IMR-90 (cell line): Measurements from ENCODE around the gene ARNT2. TPM values are rescaled to one million over a fixed set of nuclear protein-coding genes. Genes with fewer than 3 reads are reported as not detected.

Experiments used
- ATAC-seq: fragments of 200-7000 bp; cut with Tn5 transposase; 2 replicates; pipeline ENCODE4 v1.9.1; 2020; ENCODE audit warnings: low read depth, mild to moderate bottlenecking, moderate library complexity
- BruUV-seq: library from RNA; stranded (reverse); fragments of 400-500 nt; replicated peaks from 2 replicates; lab custom pipeline; 2021; lab: Mats Ljungman, UMichigan
- CTCF ChIA-PET: fragments of 300-600 bp; formaldehyde crosslinking; extraction: SDS; loops from one replicate; lab custom pipeline; 2021; ENCODE audit warnings: antibody characterized with exemption; lab: Yijun Ruan, JAX
- POLR2A ChIA-PET: fragments of 300-600 bp; sonication (Branson Sonifier 250); formaldehyde crosslinking; loops from one replicate; lab custom pipeline; 2022; ENCODE audit warnings: antibody characterized with exemption; ENCODE audit not compliant: unreplicated experiment; lab: Charles Lee
- DNase-seq: peaks from one replicate; pipeline ENCODE4 v3.0.0; 2013
- H2AFZ ChIP-seq: replicated peaks from 2 replicates; pipeline ENCODE3; 2013; ENCODE audit warnings: low read length, mild to moderate bottlenecking; ENCODE audit not compliant: poor library complexity
- H2AK5ac ChIP-seq: 2 replicates; pipeline ENCODE4 v1.6.1; 2013; ENCODE audit warnings: low read depth, low read length, inconsistent platforms
- H2AK9ac ChIP-seq: replicated peaks from 2 replicates; pipeline ENCODE3; 2013; ENCODE audit warnings: mild to moderate bottlenecking, low read depth, low read length, moderate library complexity; ENCODE audit not compliant: poor library complexity
- H2BK120ac ChIP-seq: 2 replicates; pipeline ENCODE4 v1.6.1; 2013; ENCODE audit warnings: low read depth, low read length, inconsistent platforms
- H2BK15ac ChIP-seq: 3 replicates; pipeline ENCODE4 v1.6.1; 2013; ENCODE audit warnings: low read depth, low read length, inconsistent platforms
- H2BK20ac ChIP-seq: 2 replicates; pipeline ENCODE4 v1.6.1; 2013; ENCODE audit warnings: low read depth, mild to moderate bottlenecking, inconsistent platforms, low read length, moderate library complexity
- H2BK5ac ChIP-seq: 2 replicates; pipeline ENCODE4 v1.6.1; 2013; ENCODE audit warnings: mild to moderate bottlenecking, low read depth, low read length, inconsistent platforms; ENCODE audit not compliant: poor library complexity, severe bottlenecking
- H3K14ac ChIP-seq: replicated peaks from 2 replicates; pipeline ENCODE4 v1.6.1; 2013; ENCODE audit warnings: low read depth, low read length, inconsistent platforms
- H3K18ac ChIP-seq: 2 replicates; pipeline ENCODE4 v1.6.1; 2013; ENCODE audit warnings: low read depth, low read length, control low read depth
- H3K23ac ChIP-seq: 2 replicates; pipeline ENCODE4 v1.6.1; 2013; ENCODE audit warnings: low read depth, low read length, inconsistent platforms
- H3K27ac ChIP-seq: 2 replicates; pipeline ENCODE4 v1.5.1; 2013; ENCODE audit warnings: mild to moderate bottlenecking, control low read depth, low read length; ENCODE audit not compliant: insufficient read depth
- H3K27me3 ChIP-seq: 2 replicates; pipeline ENCODE4 v1.6.1; 2013; ENCODE audit warnings: low read length; ENCODE audit not compliant: control insufficient read depth, insufficient read depth
- H3K36me3 ChIP-seq: 2 replicates; pipeline ENCODE4 v1.6.1; 2013; ENCODE audit warnings: low read length, mixed read lengths; ENCODE audit not compliant: control insufficient read depth, insufficient read depth
- H3K4ac ChIP-seq: 2 replicates; pipeline ENCODE4 v1.6.1; 2013; ENCODE audit warnings: low read depth, low read length, inconsistent platforms
- H3K4me1 ChIP-seq: 2 replicates; pipeline ENCODE4 v1.6.1; 2013; ENCODE audit warnings: low read length, mixed read lengths; ENCODE audit not compliant: control insufficient read depth, insufficient read depth
- H3K4me2 ChIP-seq: 2 replicates; pipeline ENCODE4 v1.6.1; 2013; ENCODE audit warnings: low read depth, mild to moderate bottlenecking, control low read depth, low read length, moderate library complexity
- H3K4me3 ChIP-seq: 2 replicates; pipeline ENCODE4 v1.5.1; 2013; ENCODE audit warnings: low read depth, mild to moderate bottlenecking, control low read depth, low read length, moderate library complexity; ENCODE audit not compliant: insufficient read depth
- H3K56ac ChIP-seq: 2 replicates; pipeline ENCODE4 v1.6.1; 2013; ENCODE audit warnings: low read length, inconsistent platforms; ENCODE audit not compliant: insufficient read depth; ENCODE audit errors: extremely low read depth
- H3K79me1 ChIP-seq, 2 experiments: 2 replicates each; pipeline ENCODE4 v1.6.1; 2013; ENCODE audit warnings: low read length in 2 of 2, inconsistent platforms in 1 of 2, low read depth in 1 of 2
- H3K9ac ChIP-seq: 2 replicates; pipeline ENCODE4 v1.6.1; 2013; ENCODE audit warnings: low read depth, low read length, control low read depth
- H3K9me1 ChIP-seq: 2 replicates; pipeline ENCODE4 v1.6.1; 2013; ENCODE audit warnings: low read length, inconsistent platforms; ENCODE audit not compliant: insufficient read depth
- H3K9me3 ChIP-seq: 2 replicates; pipeline ENCODE4 v1.6.1; 2013; ENCODE audit warnings: low read length; ENCODE audit not compliant: control insufficient read depth, insufficient read depth
- H4K20me1 ChIP-seq: 2 replicates; pipeline ENCODE4 v1.6.1; 2013; ENCODE audit warnings: low read length, inconsistent platforms; ENCODE audit not compliant: insufficient read depth
- H4K5ac ChIP-seq: 2 replicates; pipeline ENCODE4 v1.6.1; 2013; ENCODE audit warnings: mild to moderate bottlenecking, low read depth, low read length, control low read depth
- H4K8ac ChIP-seq, 2 experiments: 2 replicates each; pipeline ENCODE4 v1.6.1; 2013; ENCODE audit warnings: low read depth in 2 of 2, low read length in 2 of 2, control low read depth in 1 of 2, inconsistent platforms in 1 of 2
- H4K91ac ChIP-seq: 2 replicates; pipeline ENCODE4 v1.6.1; 2013; ENCODE audit warnings: low read depth, low read length, inconsistent platforms; ENCODE audit not compliant: insufficient read depth
- BHLHE40 ChIP-seq: fragments of 150-350 bp; IDR thresholded peaks from 2 replicates; pipeline ENCODE4 v1.6.1; 2016; ENCODE audit warnings: mild to moderate bottlenecking, low read depth, low read length
- CEBPB ChIP-seq: IDR thresholded peaks from 2 replicates; pipeline ENCODE4 v1.6.1; 2012; ENCODE audit warnings: low read depth, low read length, improper control_type of control experiment
- CHD1 ChIP-seq: IDR thresholded peaks from 2 replicates; pipeline ENCODE4 v1.6.1; 2012; ENCODE audit warnings: low read depth, low read length, improper control_type of control experiment
- CTCF ChIP-seq: conservative IDR thresholded peaks from 2 replicates; pipeline ENCODE4 v1.5.1; 2012; ENCODE audit warnings: mild to moderate bottlenecking, low read depth, low read length, improper control_type of control experiment
- ELK1 ChIP-seq: fragments of 150-350 bp; IDR thresholded peaks from 2 replicates; pipeline ENCODE4 v1.6.1; 2016; ENCODE audit warnings: low read depth, mild to moderate bottlenecking, low read length, moderate library complexity, borderline replicate concordance
- FOS ChIP-seq: fragments of 150-350 bp; IDR thresholded peaks from 2 replicates; pipeline ENCODE4 v1.6.1; 2016; ENCODE audit warnings: low read depth, low read length
- MAFK ChIP-seq: IDR thresholded peaks from 2 replicates; pipeline ENCODE4 v1.6.1; 2012; ENCODE audit warnings: low read depth, low read length, improper control_type of control experiment
- MAZ ChIP-seq: IDR thresholded peaks from 2 replicates; pipeline ENCODE4 v1.6.1; 2012; ENCODE audit warnings: low read depth, mild to moderate bottlenecking, low read length, improper control_type of control experiment, moderate library complexity, borderline replicate concordance
- MXI1 ChIP-seq: IDR thresholded peaks from 2 replicates; pipeline ENCODE4 v1.6.1; 2012; ENCODE audit warnings: low read depth, mild to moderate bottlenecking, low read length, moderate library complexity, borderline replicate concordance
- NFE2L2 ChIP-seq: fragments of 150-350 bp; IDR thresholded peaks from 2 replicates; pipeline ENCODE4 v1.6.1; 2016; ENCODE audit warnings: low read depth, mild to moderate bottlenecking, low read length
- POLR2A ChIP-seq: IDR thresholded peaks from 2 replicates; pipeline ENCODE4 v1.6.1; 2012; ENCODE audit warnings: mild to moderate bottlenecking, low read depth, low read length
- RAD21 ChIP-seq: IDR thresholded peaks from 2 replicates; pipeline ENCODE4 v1.6.1; 2012; ENCODE audit warnings: low read length, improper control_type of control experiment
- RCOR1 ChIP-seq: IDR thresholded peaks from 2 replicates; pipeline ENCODE4 v1.6.1; 2012; ENCODE audit warnings: mild to moderate bottlenecking, low read length, improper control_type of control experiment; ENCODE audit not compliant: insufficient replicate concordance
- RFX5 ChIP-seq: IDR thresholded peaks from 2 replicates; pipeline ENCODE4 v1.8.0; 2012; ENCODE audit warnings: low read depth, mild to moderate bottlenecking, low read length, moderate library complexity
- SMC3 ChIP-seq: fragments of 150-350 bp; IDR thresholded peaks from 2 replicates; pipeline ENCODE4 v1.6.1; 2016; ENCODE audit warnings: low read depth, mild to moderate bottlenecking, antibody characterized with exemption, low read length, moderate library complexity
- USF2 ChIP-seq: fragments of 150-350 bp; IDR thresholded peaks from 2 replicates; pipeline ENCODE4 v1.6.1; 2017; ENCODE audit warnings: mild to moderate bottlenecking, antibody characterized with exemption, low read length, low read depth
- WGBS, 2 experiments: methylation state at CpG; one replicate each; pipeline versions ENCODE4 v1.1.5 to v1.1.7; 2013; ENCODE audit warnings: missing lambda C conversion rate in 2 of 2; ENCODE audit not compliant: insufficient read length in 1 of 2; ENCODE audit errors: extremely low coverage in 2 of 2; 5-methylcytosine and 5-hydroxymethylcytosine counted together
- dilution Hi-C: fragments of 300-500 bp; cut with HindIII; formaldehyde crosslinking; loops from one replicate; pipeline ENCODE4 v1.14.3; 2018; ENCODE audit warnings: low sequenced_read_pairs; ENCODE audit not compliant: unreplicated experiment
- in situ Hi-C: fragments of 300-500 bp; cut with MboI; formaldehyde crosslinking; loops from 3 replicates; pipeline ENCODE4 v1.14.3; 2019; ENCODE audit warnings: low sequenced_read_pairs, inconsistent platforms, mixed read lengths
- intact Hi-C: fragments of 100-400 bp; cut with micrococcal nuclease; formaldehyde crosslinking; loops from 2 replicates; pipeline ENCODE4 v1.10.0; 2022
- polyA plus RNA-seq, 3 experiments: library from polyadenylated mRNA; depleted of rRNA; stranded (reverse); fragments of >200 nt; gene quantifications; 2 replicates each; pipeline ENCODE4 v1.2.3, GENCODE V29; 2012; ENCODE audit warnings: low replicate concordance in 1 of 3
- total RNA-seq: library from RNA; depleted of rRNA; stranded (reverse); fragments of >200 nt; gene quantifications from 2 replicates; pipeline ENCODE4 v1.2.3, GENCODE V29; 2012

ARNT2 gene
- total and polyA plus RNA-seq, 2 of the 4 experiments (the other 2 are of a cell fraction), result 18.2 to 19.0 TPM

GRCh38 chr15:80367661-80368060, 36.5 kb upstream of the ARNT2 start:
- dilution Hi-C loops, result no loop called here

More at GRCh38 chr15:80367661-80368060, 36.5 kb upstream of the ARNT2 start:
- H3K36me3 ChIP-seq, result no peaks in the 10 kb centered on the region
- no peaks in the 10 kb centered on the region for H3K9me1 ChIP-seq
- POLR2A ChIA-PET, result no interaction called here
- no peaks in the 10 kb centered on the region for H4K20me1 ChIP-seq
- no peak overlapping the region for H3K9ac ChIP-seq
- no TSS peak for BruUV-seq
- H3K4me2 ChIP-seq, result no peak overlapping the region
- H3K18ac ChIP-seq, result no peak overlapping the region
- H2AK5ac ChIP-seq, result no peak overlapping the region
- no peaks in the 10 kb centered on the region for H3K79me1 ChIP-seq
- H3K27me3 ChIP-seq, result peaks cover 11% of the 10 kb centered on the region
- no peaks in the 10 kb centered on the region for H3K4me1 ChIP-seq
- peaks cover 22% of the 10 kb centered on the region for H3K9me3 ChIP-seq
- H3K4ac ChIP-seq, result no peak overlapping the region
- no peak overlapping the region for H4K91ac ChIP-seq
- H3K23ac ChIP-seq, result no peak overlapping the region
- H2AK9ac ChIP-seq, result no peak overlapping the region
- DNase-seq, result no peak
- intact Hi-C loops (no loop called here), in situ Hi-C loops (no loop called here)
- H4K8ac ChIP-seq, result no peak overlapping the region
- TF ChIP-seq CTCF (no peak), NFE2L2 (no peak), MAZ (no peak), USF2 (no peak), RFX5 (no peak), POLR2A (no peak), FOS (no peak), RCOR1 (no peak), MAFK (no peak), CEBPB (no peak), RAD21 (no peak), SMC3 (no peak), BHLHE40 (no peak), ELK1 (no peak), MXI1 (no peak), CHD1 (no peak)
- no peak overlapping the region for H3K4me3 ChIP-seq
- H3K27ac ChIP-seq, result no peak overlapping the region
- no peak overlapping the region for H2BK20ac ChIP-seq
- WGBS, 2 experiments, result no CpG with 5 or more reads among the region's 1 CpG
- H4K5ac ChIP-seq, result no peak overlapping the region
- no peak overlapping the region for H2BK5ac ChIP-seq
- H2AFZ ChIP-seq, result no peak overlapping the region
- H3K14ac ChIP-seq, result no peak overlapping the region
- CTCF ChIA-PET, result no interaction called here
- H2BK120ac ChIP-seq, result no peak overlapping the region
- H3K56ac ChIP-seq, result no peak overlapping the region
- no peak overlapping the region for H2BK15ac ChIP-seq
- ATAC-seq, result no peak
